ENCODE results near the gene CDK2AP2.

GRCh38 chr11:67468759-67469507 is 39.0 kb downstream of the CDK2AP2 start, which contains the start of gene TMEM134:
- TF ChIP-seq, protein P1, sequence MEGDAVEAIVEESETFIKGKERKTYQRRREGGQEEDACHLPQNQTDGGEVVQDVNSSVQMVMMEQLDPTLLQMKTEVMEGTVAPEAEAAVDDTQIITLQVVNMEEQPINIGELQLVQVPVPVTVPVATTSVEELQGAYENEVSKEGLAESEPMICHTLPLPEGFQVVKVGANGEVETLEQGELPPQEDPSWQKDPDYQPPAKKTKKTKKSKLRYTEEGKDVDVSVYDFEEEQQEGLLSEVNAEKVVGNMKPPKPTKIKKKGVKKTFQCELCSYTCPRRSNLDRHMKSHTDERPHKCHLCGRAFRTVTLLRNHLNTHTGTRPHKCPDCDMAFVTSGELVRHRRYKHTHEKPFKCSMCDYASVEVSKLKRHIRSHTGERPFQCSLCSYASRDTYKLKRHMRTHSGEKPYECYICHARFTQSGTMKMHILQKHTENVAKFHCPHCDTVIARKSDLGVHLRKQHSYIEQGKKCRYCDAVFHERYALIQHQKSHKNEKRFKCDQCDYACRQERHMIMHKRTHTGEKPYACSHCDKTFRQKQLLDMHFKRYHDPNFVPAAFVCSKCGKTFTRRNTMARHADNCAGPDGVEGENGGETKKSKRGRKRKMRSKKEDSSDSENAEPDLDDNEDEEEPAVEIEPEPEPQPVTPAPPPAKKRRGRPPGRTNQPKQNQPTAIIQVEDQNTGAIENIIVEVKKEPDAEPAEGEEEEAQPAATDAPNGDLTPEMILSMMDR (IDR thresholded peaks at IDR 0.05) = peak in 1 of 4 experiments; percentile 41
- no peak for TF ChIP-seq EP300 (IDR thresholded peaks at IDR 0.05)
- peak; percentile 74 to 86 for TF ChIP-seq POLR2A (IDR thresholded peaks at IDR 0.05)
- peak; percentile 77 to 97 (median 92) for TF ChIP-seq POLR2AphosphoS5 (IDR thresholded peaks at IDR 0.05)
